A204.1 (cell line): ENCODE results near the gene JAM3.
"Not testable (repeated sequence)": the region's sequence is repeated elsewhere in the genome, so short reads cannot be mapped to it uniquely, and the experiment has no call there.

ENCODE experiments used
- FAIRE-seq: peaks from 2 replicates; lab custom pipeline; 2012; peaks lifted over from hg19 to GRCh38; lab: Jason Lieb, UNC

JAM3 gene

DNA sequence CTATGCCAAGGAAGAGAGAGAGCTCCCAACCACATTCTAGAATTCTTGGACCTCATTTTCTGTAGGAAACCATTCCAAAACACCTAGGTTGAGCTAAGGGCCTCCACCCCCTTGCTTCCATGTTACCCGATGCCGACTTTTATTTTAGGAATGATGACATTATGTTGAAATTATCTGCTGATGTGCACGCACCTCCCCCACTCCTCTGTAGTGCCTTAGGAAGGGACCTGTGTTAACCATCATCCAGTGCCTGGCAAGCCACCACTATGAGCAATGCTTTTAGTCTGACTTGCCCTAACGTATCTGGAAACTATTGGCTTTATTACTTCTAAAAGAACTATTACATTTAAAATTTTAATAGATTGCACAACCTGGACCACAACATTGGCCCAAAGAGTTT is 112.8 kb downstream of the JAM3 start:
- no peak for FAIRE-seq

DNA sequence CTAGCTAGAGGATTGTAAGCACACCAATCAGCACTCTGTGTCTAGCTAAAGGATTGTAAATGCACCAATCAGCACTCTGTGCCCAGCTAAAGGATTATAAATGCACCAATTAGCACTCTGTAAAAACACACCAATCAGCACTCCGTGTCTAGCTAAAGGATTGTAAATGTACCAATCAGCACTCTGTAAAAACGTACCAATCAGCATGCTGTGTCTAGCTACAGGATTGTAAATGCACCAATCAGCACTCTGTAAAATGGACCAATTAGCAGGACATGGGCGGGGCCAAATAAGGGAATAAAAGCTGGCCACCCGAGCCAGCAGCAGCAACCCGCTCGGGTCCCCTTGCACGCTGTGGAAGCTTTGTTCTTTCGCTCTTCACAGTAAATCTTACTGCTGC is 119.2 kb downstream of the JAM3 start:
- FAIRE-seq = not testable (repeated sequence)

DNA sequence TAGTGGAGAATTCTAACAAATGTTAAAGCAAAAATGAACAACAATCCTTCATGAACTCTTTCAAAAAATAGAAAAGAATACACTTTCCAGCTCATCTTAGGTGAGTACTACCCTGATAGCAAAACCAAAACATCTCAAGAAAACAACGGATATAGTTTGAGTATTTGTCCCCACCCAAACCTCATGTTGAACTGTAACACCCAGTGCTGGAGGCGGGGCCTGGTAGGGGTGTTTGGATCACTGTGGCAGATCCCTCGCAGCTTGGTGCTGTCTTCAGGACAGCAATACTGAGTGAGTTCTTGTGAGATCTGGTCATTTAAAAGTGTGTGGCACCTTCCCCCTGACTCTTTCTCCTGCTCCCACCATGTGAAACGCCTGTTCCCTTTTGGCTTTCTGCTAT is 127.9 kb downstream of the JAM3 start:
- no peak for FAIRE-seq

DNA sequence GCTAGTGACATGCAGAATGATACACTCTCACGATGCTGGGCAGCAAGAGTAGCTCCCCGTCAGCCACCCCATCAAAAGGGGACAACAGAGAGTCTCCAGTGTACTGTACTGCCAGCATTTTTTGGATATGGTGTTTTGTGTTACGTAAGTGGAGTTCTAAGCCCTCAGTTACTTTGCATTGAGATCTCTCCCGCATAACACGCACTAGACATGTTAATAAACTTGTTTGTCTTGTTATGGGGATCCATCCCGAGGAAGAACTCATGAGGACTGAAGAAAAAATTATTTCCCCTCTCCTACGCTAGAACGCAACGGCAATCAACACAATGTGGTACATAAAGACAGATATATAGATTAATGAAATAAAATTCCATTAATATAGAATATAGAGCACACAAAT is 130.7 kb downstream of the JAM3 start:
- no peak for FAIRE-seq

DNA sequence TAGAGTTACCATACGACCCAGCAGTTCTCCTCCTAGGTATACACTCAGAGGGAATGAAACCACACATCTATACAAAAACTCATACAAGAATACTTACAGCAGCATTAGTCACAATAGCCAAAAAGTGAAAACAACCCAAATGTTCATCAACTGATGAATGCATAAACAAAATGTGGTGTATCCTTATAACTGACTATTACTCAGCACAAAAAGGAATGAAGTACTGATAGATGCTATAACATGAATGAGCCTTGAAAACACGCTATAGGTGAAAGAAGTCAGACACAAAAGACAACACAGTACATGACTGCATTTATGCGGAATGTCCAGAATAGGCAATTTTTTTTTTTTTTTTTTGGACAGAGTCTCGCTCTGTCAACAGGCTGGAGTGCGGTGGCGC is 131.8 kb downstream of the JAM3 start:
- no peak for FAIRE-seq
